ENCODE results near the gene NCKAP1. TPM values are rescaled to one million over a fixed set of nuclear protein-coding genes. Genes with fewer than 3 reads are reported as not detected.

The NCKAP1 gene
- total and polyA plus RNA-seq, 3 donors from 2014 or later = 59.6 to 110 (median 82.9) TPM

GRCh38 chr2:183040604-183041003 is 2.3 kb upstream of the NCKAP1 start:
- Histone ChIP-seq H3K27ac (no peak overlapping the region), H3K9me3 (no peaks in the 10 kb centered on the region), H3K4me1 (peaks cover 9% of the 10 kb centered on the region), H3K36me3 (ENCODE audit: low read depth, missing control alignments) (no peaks in the 10 kb centered on the region), H3K4me3 (no peak overlapping the region), H3K27me3 (no peaks in the 10 kb centered on the region)
- WGBS, 2 donors = 89% methylated on average over 2 of the region's 2 CpGs
- intact Hi-C loops (cut with DNase I; ENCODE audit: low total_unique reads) = no loop called here
- no peak for TF ChIP-seq POLR2A (IDR thresholded peaks at IDR 0.05)
- TF ChIP-seq CTCF (IDR thresholded peaks at IDR 0.05) = no peak
- no peak for DNase-seq

GRCh38 chr2:183037553-183038340 is 510 bp downstream of the NCKAP1 start:
- Histone ChIP-seq H3K36me3 (ENCODE audit: low read depth, missing control alignments) (no peaks in the 10 kb centered on the region), H3K27ac (peak overlapping the region; percentile 99), H3K4me3 (peak overlapping the region; percentile 86 to 96), H3K4me1 (peaks cover 9% of the 10 kb centered on the region), H3K9me3 (no peaks in the 10 kb centered on the region), H3K27me3 (no peaks in the 10 kb centered on the region)
- 0 to 2% methylated on average over 2 to 64 of the region's 91 CpGs for WGBS, 2 donors
- DNase-seq = peak; percentile 46
- intact Hi-C loops (cut with DNase I; ENCODE audit: low total_unique reads) = no loop called here
- TF ChIP-seq POLR2A (IDR thresholded peaks at IDR 0.05) = no peak
- TF ChIP-seq CTCF (IDR thresholded peaks at IDR 0.05) = no peak

- no peaks in the 10 kb centered on the region for H3K27me3 ChIP-seq
- intact Hi-C loops (cut with DNase I; ENCODE audit: low total_unique reads) = no loop called here
- no peak for TF ChIP-seq CTCF (IDR thresholded peaks at IDR 0.05)
- TF ChIP-seq POLR2A (IDR thresholded peaks at IDR 0.05) = no peak
- H3K27ac ChIP-seq = peak overlapping the region; percentile 99
- H3K36me3 ChIP-seq (ENCODE audit: low read depth, missing control alignments) = no peaks in the 10 kb centered on the region
- no peak for DNase-seq
- H3K4me3 ChIP-seq = peak overlapping the region; percentile 86 to 96
- peaks cover 9% of the 10 kb centered on the region for H3K4me1 ChIP-seq
- H3K9me3 ChIP-seq = no peaks in the 10 kb centered on the region
- WGBS, 2 donors = 1 to 4% methylated on average over 4 of the region's 4 CpGs
These were observed 1.1 kb downstream of the NCKAP1 start for GRCh38 chr2:183037074-183037552.

GRCh38 chr2:183035954-183036669 is 2.1 kb downstream of the NCKAP1 start:
- H3K9me3 ChIP-seq = no peaks in the 10 kb centered on the region
- no peak for DNase-seq
- intact Hi-C loops (cut with DNase I; ENCODE audit: low total_unique reads) = no loop called here
- H3K27me3 ChIP-seq = no peaks in the 10 kb centered on the region
- no peak for TF ChIP-seq POLR2A (IDR thresholded peaks at IDR 0.05)
- TF ChIP-seq CTCF (IDR thresholded peaks at IDR 0.05) = no peak
- no peaks in the 10 kb centered on the region for H3K36me3 ChIP-seq (ENCODE audit: low read depth, missing control alignments)
- H3K4me3 ChIP-seq = peak overlapping the region in 1 of 2 donors; percentile 96
- H3K4me1 ChIP-seq = peaks cover 9% of the 10 kb centered on the region
- peak overlapping the region; percentile 5 to 99 for H3K27ac ChIP-seq
- 14 to 15% methylated on average over 2 of the region's 2 CpGs for WGBS, 2 donors
